Hair follicle dermal papilla cell (primary cell): Measurements from ENCODE around the gene C12orf76. TPM values are rescaled to one million over a fixed set of nuclear protein-coding genes. Genes with fewer than 3 reads are reported as not detected.

Experiments
- small RNA-seq: library from RNA; depleted of rRNA; stranded (forward); fragments of <200 nt; gene quantifications from one replicate; pipeline ENCODE3, GENCODE V24; 2012
- total RNA-seq: library from RNA; depleted of rRNA; stranded (reverse); fragments of >200 nt; gene quantifications from 2 replicates; pipeline ENCODE4 v1.2.3, GENCODE V29; 2012

Gene C12orf76, protein sequence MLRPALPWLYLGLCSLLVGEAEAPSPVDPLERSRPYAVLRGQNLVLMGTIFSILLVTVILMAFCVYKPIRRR
- 3.0 and 5.5 TPM in 2 replicates for total RNA-seq

DNA sequence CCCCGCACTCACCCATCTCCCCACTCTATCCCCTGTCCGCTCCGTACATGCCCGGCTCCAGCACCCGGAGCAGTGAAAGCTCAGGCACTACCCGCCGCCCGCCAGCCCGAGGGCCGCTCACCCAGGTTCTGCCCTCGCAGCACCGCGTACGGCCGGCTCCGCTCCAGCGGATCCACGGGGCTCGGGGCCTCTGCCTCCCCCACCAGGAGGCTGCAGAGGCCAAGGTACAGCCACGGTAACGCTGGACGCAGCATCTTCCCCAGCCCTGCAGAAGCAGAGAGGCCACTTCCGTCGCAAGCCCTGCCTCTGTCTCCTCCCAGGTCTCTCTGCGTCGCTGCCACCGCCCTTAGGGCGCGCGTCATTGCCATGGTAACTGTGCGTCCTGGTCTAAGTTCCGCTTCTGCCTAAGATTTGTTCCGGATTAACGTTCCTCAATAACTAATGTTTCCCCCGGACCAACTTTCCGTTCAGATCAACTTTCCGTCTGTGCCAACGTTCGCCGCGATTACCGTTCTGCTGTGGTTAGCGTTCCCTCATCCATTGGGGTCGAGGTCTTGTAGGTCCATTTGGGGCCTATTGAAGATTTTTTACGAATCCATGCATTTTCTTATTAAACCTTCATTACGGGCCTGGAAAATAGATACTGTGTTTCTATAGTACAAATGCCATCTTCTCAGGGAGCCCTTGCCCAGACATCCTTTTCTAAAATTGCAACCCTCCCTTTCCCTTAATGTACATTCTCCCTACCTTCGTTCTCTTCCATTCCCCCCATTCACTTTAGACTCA lies at the start of gene C12orf76:
Gene C12orf76 (minus strand): TSS at position 281 of the 786 bp plus-strand sequence. CDS start 27 bp downstream, at position 254.

DNA sequence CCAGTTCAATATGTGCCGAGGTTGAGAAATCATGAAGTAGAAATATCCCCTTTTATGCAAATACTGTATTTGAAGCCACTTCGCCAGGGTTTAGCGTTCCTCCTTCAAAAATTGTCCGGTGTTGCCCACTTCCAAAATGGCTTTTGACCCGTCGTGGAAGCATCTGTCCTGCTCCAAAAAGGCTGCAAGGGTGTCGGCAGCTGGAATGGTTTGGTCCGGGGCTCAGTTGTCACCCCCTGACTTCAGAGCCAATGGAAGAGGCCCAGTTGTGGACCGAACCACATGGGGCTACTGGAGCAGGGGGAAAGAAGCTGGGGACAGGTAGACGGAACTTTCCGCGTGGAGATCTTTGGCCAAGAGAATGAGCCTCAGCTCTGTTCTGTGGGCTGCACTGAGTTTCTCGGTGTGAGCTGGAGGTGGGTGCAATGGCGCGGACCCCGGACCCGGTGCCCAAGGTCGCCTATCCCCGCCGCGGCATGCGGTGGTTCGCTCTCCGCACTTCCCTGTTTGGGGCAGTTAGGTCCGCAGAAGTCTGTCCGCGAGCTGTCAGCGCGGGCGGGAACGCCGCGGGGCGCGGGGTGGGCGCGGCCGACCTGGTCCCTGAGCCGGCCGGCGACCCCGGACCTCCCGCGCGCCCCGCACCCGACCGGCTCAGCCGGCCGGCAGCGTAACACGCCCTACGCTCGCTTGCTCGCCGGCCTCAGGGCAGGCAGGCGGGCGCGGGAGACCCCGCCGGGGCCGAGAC lies 49.2 kb downstream of the C12orf76 start, which contains the start of gene ANKRD13A:
Gene ANKRD13A (plus strand): TSS at position 527 of the 745 bp plus-strand sequence. CDS start 259 bp downstream, outside the sequence.

DNA sequence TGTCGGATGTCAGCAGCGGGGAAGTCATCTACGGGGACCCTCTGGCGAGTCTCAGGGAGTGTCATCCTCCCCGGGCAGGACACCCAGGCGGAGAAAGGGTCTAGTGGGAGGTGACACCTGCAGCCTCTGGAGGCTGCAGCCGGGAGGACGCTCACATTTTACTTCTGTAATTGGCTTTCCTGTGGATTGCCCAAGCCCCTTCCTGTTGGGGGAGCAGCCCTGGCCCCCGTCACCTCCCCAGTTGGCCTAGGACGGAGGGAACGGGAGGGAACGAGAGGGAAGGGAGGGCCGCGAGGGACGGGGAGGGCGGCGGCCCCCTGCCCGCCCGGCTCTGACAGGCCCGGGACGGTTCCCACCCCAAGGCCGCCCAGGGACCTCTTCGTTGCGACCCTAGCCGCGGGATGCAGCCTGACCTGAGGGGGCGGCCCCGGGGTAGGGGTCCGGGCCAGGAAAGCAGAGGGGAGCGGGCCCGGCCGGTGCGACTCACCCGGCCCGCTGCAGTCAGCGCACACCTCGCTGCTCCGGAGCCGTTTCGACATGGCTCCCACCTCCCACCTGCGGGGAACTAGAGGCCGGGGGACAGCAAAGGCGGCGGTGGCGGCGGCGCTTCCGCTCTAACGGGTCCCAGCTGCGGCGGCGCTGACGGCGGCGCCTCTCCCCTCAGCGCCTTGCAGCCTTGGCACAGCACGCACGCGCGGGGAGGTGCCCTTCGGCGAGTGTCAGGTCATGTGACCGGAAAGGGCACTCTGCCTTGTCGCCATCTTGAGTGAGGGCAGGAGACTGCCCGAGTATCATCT lies 52.4 kb downstream of the C12orf76 start, which contains the start of gene GIT2:
Gene GIT2 (minus strand): TSS at position 683 of the 797 bp plus-strand sequence. CDS start 144 bp downstream, at position 539.

Small RNA genes within 50 kb of the gene (small RNA-seq; reads per million reads assigned to genes)
- not detected for gene AC007546.2

Other genes starting within 250 kb of the C12orf76 start
- gene TRPV4, start 215.1 kb downstream of the C12orf76 start, total RNA-seq = 1.5 and 1.8 TPM in 2 replicates
- 47.2 and 56.3 TPM in 2 replicates for gene GLTP, start 168.0 kb downstream of the C12orf76 start, total RNA-seq
- 8.3 and 8.9 TPM in 2 replicates for gene TCHP, start 148.2 kb downstream of the C12orf76 start, total RNA-seq
- gene GIT2, start 52.2 kb downstream of the C12orf76 start, total RNA-seq = 48.2 and 52.3 TPM in 2 replicates
- gene ANKRD13A, start 49.1 kb downstream of the C12orf76 start, total RNA-seq = 228 and 276 TPM in 2 replicates
- gene IFT81, start 75.8 kb upstream of the C12orf76 start, total RNA-seq = 19.8 and 24.8 TPM in 2 replicates
- gene ATP2A2, start 232.7 kb upstream of the C12orf76 start, total RNA-seq = 502 and 749 TPM in 2 replicates